HepG2 (cell line): ENCODE data around the gene BBOF1. TPM values are rescaled to one million over a fixed set of nuclear protein-coding genes. Genes with fewer than 3 reads are reported as not detected.

ENCODE experiments used
- AHDC1 ChIP-seq: sonication (generic); formaldehyde crosslinking; IDR thresholded peaks from 2 replicates; pipeline ENCODE4 v1.5.1; 2020; ENCODE audit warnings: mild to moderate bottlenecking, missing genetic modification reagents, borderline replicate concordance
- CCAR2 ChIP-seq: fragments of 200-400 bp; formaldehyde crosslinking; optimal IDR thresholded peaks from 2 replicates; pipeline ENCODE3; 2018; ENCODE audit warnings: low read depth, mild to moderate bottlenecking, low read length, moderate library complexity
- ETS1 ChIP-seq: sonication (generic); formaldehyde crosslinking; IDR thresholded peaks from 2 replicates; pipeline ENCODE4 v1.4.0; 2020; ENCODE audit warnings: missing genetic modification reagents
- GATA4 ChIP-seq: sonication (generic); IDR thresholded peaks from 2 replicates; pipeline ENCODE4 v1.6.1; 2016; ENCODE audit warnings: antibody characterized with exemption, low read depth, borderline replicate concordance
- GLI4 ChIP-seq: sonication (generic); formaldehyde crosslinking; IDR thresholded peaks from 2 replicates; pipeline ENCODE4 v1.5.1; 2020; ENCODE audit warnings: missing genetic modification reagents, mild to moderate bottlenecking, moderate library complexity, borderline replicate concordance
- GLMP ChIP-seq: sonication (generic); formaldehyde crosslinking; IDR thresholded peaks from 2 replicates; pipeline ENCODE4 v1.9.0; 2021; ENCODE audit warnings: missing genetic modification reagents, mild to moderate bottlenecking, borderline replicate concordance
- KAT2B ChIP-seq: fragments of 150-350 bp; IDR thresholded peaks from 2 replicates; pipeline ENCODE4 v1.6.1; 2014; ENCODE audit warnings: low read depth, low read length, borderline replicate concordance
- TFDP1 ChIP-seq: IDR thresholded peaks from 2 replicates; pipeline ENCODE4 v1.6.1; 2016; ENCODE audit warnings: missing compliant biosample characterization, missing genetic modification reagents, borderline replicate concordance
- UBTF ChIP-seq: sonication (generic); formaldehyde crosslinking; IDR thresholded peaks from 2 replicates; pipeline ENCODE4 v1.4.0; 2020; ENCODE audit warnings: mild to moderate bottlenecking, missing genetic modification reagents
- ZFP91 ChIP-seq: sonication (generic); formaldehyde crosslinking; IDR thresholded peaks from 2 replicates; pipeline ENCODE4 v1.9.0; 2022; ENCODE audit warnings: missing genetic modification reagents, mild to moderate bottlenecking, borderline replicate concordance
- ZNF335 ChIP-seq: sonication (generic); formaldehyde crosslinking; IDR thresholded peaks from 2 replicates; pipeline ENCODE4 v1.4.0; 2020; ENCODE audit warnings: missing genetic modification reagents
- ZNF441 ChIP-seq: sonication (generic); formaldehyde crosslinking; IDR thresholded peaks from 2 replicates; pipeline ENCODE4 v1.7.0; 2021; ENCODE audit warnings: missing genetic modification reagents, borderline replicate concordance
- ZNF530 ChIP-seq: sonication (generic); formaldehyde crosslinking; IDR thresholded peaks from 2 replicates; pipeline ENCODE4 v1.5.0; 2020; ENCODE audit warnings: low read depth, mild to moderate bottlenecking, missing genetic modification reagents
- ZNF569 ChIP-seq: sonication (generic); formaldehyde crosslinking; IDR thresholded peaks from 2 replicates; pipeline ENCODE4 v1.5.0; 2020; ENCODE audit warnings: mild to moderate bottlenecking, missing genetic modification reagents, moderate library complexity, borderline replicate concordance
- polyA plus RNA-seq, 8 experiments: library from polyadenylated mRNA; depleted of rRNA in 3 of 8; stranded (reverse) in 7 of 8; unstranded in 1 of 8; fragments of >200 nt; fragmentation: Illumina TruSeq in 4 of 8; extraction: Trizol in 4 of 8; gene quantifications; 2 replicates each; pipeline versions ENCODE4 v1.2.1 to v1.2.3, GENCODE V29; 2011 to 2016; ENCODE audit warnings: low read depth in 4 of 8, missing spikeins in 1 of 8, mixed read lengths in 1 of 8; ENCODE audit not compliant: insufficient read depth in 1 of 8
- total RNA-seq, 5 experiments: library from RNA; depleted of rRNA; stranded (reverse); fragments of >200 nt; fragmentation: Illumina TruSeq; extraction: Trizol; gene quantifications; 2 replicates each; pipeline ENCODE4 v1.2.3, GENCODE V29; 2016; ENCODE audit warnings: low read depth in 1 of 5

The BBOF1 gene
- total and polyA plus RNA-seq, 2 of the 13 experiments (the other 11 are each of a cell fraction or from before 2014, with no cell fraction given) = 1.6 to 2.3 TPM

GRCh38 chr14:73995977-73996378, 23.2 kb upstream of the BBOF1 start (continued):
- no peak for TF ChIP-seq GLMP (CRISPR knock-in tag)
- TF ChIP-seq ZFP91 (CRISPR knock-in tag) = no peak
- no peak for TF ChIP-seq GATA4
- TF ChIP-seq GLI4 (CRISPR knock-in tag) = no peak
- TF ChIP-seq ZNF530 (CRISPR knock-in tag) = no peak
- no peak for TF ChIP-seq AHDC1 (CRISPR knock-in tag)
- no peak for TF ChIP-seq ZNF569 (CRISPR knock-in tag)
- peak; percentile 50 for TF ChIP-seq UBTF
- no peak for TF ChIP-seq ZNF441 (CRISPR knock-in tag)
- TF ChIP-seq CCAR2 = no peak
- TF ChIP-seq TFDP1 (CRISPR knock-in tag) = no peak
- TF ChIP-seq ZNF335 (CRISPR knock-in tag) = no peak
- TF ChIP-seq ETS1 (CRISPR knock-in tag) = no peak
- no peak for TF ChIP-seq KAT2B
